ENCODE measurements around the gene COBL.

COBL gene

GRCh38 chr7:51279391-51280023, 37.1 kb downstream of the COBL start:
- DNase-seq (ENCODE audit: extremely low read depth, low read depth): no peak
- no peak for TF ChIP-seq CTCF (IDR thresholded peaks at IDR 0.05; ENCODE audit: low read depth, low read length, missing control alignments)

DNA sequence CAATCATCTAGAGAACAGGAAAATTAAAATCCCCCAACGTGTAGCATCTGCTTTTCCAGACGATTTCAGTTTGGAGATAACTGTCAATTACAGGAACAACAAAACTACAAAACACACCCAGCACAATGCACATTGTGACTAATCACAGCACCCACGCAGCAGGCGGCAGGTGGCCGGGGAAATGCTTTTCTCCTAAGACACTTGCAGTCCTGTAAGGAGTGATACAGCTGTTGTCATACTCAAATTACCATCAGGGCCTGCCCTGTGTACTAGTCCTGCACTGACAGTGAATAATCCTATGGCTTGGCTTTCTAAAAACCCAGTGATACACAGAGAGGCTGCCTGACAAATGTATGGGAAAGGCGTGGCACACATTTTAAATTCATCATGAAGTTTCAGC, 37.8 kb downstream of the COBL start:
- no peak for TF ChIP-seq CTCF (IDR thresholded peaks at IDR 0.05; ENCODE audit: low read depth, low read length, missing control alignments)
- DNase-seq (ENCODE audit: extremely low read depth, low read depth): no peak
- H3K4me3 ChIP-seq (replicated peaks; ENCODE audit: low read depth, low read length): no peak overlapping the region

More at GRCh38 chr7:51279391-51280023, 37.1 kb downstream of the COBL start:
- no peak overlapping the region for H3K4me3 ChIP-seq (replicated peaks; ENCODE audit: low read depth, low read length)

GRCh38 chr7:51276967-51277366, 39.6 kb downstream of the COBL start:
- no peak for DNase-seq (ENCODE audit: extremely low read depth, low read depth)
- no peak for TF ChIP-seq CTCF (IDR thresholded peaks at IDR 0.05; ENCODE audit: low read depth, low read length, missing control alignments)
- no peak overlapping the region for H3K4me3 ChIP-seq (replicated peaks; ENCODE audit: low read depth, low read length)

- TF ChIP-seq CTCF (IDR thresholded peaks at IDR 0.05; ENCODE audit: low read depth, low read length, missing control alignments): no peak
- DNase-seq (ENCODE audit: extremely low read depth, low read depth): no peak
- no peak overlapping the region for H3K4me3 ChIP-seq (replicated peaks; ENCODE audit: low read depth, low read length)
Measured at GRCh38 chr7:51276091-51276605, 40.5 kb downstream of the COBL start.

GRCh38 chr7:51275532-51275931, 41.1 kb downstream of the COBL start:
- no peak for TF ChIP-seq CTCF (IDR thresholded peaks at IDR 0.05; ENCODE audit: low read depth, low read length, missing control alignments)
- no peak overlapping the region for H3K4me3 ChIP-seq (replicated peaks; ENCODE audit: low read depth, low read length)
- DNase-seq (ENCODE audit: extremely low read depth, low read depth): no peak

DNA sequence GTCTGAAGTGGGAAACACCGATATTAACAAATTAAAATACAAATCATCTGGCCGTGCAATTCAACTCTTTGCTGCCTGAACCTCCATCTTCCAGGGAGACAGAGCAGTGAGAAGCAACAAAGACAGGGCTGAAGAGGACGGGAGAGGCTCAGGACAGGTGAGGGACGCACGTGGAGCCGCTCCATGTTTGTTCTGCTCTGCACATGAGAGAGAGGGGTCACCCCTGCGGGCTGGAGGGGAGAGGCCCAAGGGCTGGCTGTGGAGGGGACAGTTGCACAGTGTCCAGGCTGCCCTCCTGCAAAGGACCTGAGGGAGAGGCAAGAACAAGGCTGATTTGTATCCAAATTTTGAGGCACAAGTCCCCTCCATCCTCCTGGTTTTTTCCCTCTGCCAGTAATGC, 41.7 kb downstream of the COBL start:
- DNase-seq (ENCODE audit: extremely low read depth, low read depth): no peak

More for the DNA sequence above, 41.7 kb downstream of the COBL start:
- TF ChIP-seq CTCF (IDR thresholded peaks at IDR 0.05; ENCODE audit: low read depth, low read length, missing control alignments): no peak
- no peak overlapping the region for H3K4me3 ChIP-seq (replicated peaks; ENCODE audit: low read depth, low read length)

Data from HFF-Myc (cell line).